HEK293 (cell line): ENCODE measurements around the gene OLFM2.

ENCODE experiments used
- CTCF ChIA-PET: fragments of 350-600 bp; formaldehyde crosslinking; extraction: SDS; loops from one replicate; lab custom pipeline; 2021; ENCODE audit warnings: antibody characterized with exemption; lab: Yijun Ruan, JAX
- POLR2A ChIA-PET: fragments of 300-600 bp; formaldehyde crosslinking; extraction: SDS; loops from one replicate; lab custom pipeline; 2020; ENCODE audit warnings: antibody characterized with exemption, inconsistent platforms; lab: Yijun Ruan, JAX
- H3K27ac ChIP-seq: fragments of 200-500 bp; sonication (Bioruptor generic); 2 replicates; pipeline ENCODE4 v1.5.1; 2014; ENCODE audit warnings: low read depth, low read length, control low read depth, inconsistent platforms; ENCODE audit errors: extremely low read depth
- H3K36me3 ChIP-seq, 2 experiments: fragments of 200-500 bp in 1 of 2; sonication (Bioruptor generic) in 1 of 2; 1 replicate in 1 of 2; 2 replicates in 1 of 2; pipeline ENCODE4 v1.5.1; 2014 to 2017; ENCODE audit warnings: inconsistent platforms in 2 of 2, low read length in 2 of 2; ENCODE audit not compliant: control insufficient read depth in 2 of 2, insufficient read depth in 1 of 2
- H3K4me1 ChIP-seq: fragments of 200-500 bp; sonication (Bioruptor generic); 2 replicates; pipeline ENCODE4 v1.5.1; 2014; ENCODE audit warnings: mild to moderate bottlenecking, low read length, inconsistent platforms; ENCODE audit not compliant: control insufficient read depth, insufficient read depth
- H3K4me3 ChIP-seq: 2 replicates; pipeline ENCODE4 v1.5.1; 2011; ENCODE audit warnings: low read depth, mild to moderate bottlenecking, control low read depth, low read length, moderate library complexity
- H3K9me3 ChIP-seq: fragments of 200-500 bp; sonication (Bioruptor generic); 2 replicates; pipeline ENCODE4 v1.5.1; 2014; ENCODE audit warnings: low read depth, low read length, inconsistent platforms; ENCODE audit not compliant: control insufficient read depth, insufficient read depth
- BCL11A ChIP-seq: fragments of 450-650 bp; formaldehyde crosslinking; IDR thresholded peaks from 2 replicates; pipeline ENCODE4 v1.5.1; 2016; ENCODE audit warnings: low read depth, missing biosample characterization, missing genetic modification characterization
- BCL11B ChIP-seq: fragments of 450-650 bp; formaldehyde crosslinking; IDR thresholded peaks from 2 replicates; pipeline ENCODE4 v1.5.1; 2016; ENCODE audit warnings: low read depth, missing biosample characterization, missing genetic modification characterization
- KLF8 ChIP-seq: fragments of 450-650 bp; formaldehyde crosslinking; IDR thresholded peaks from 2 replicates; pipeline ENCODE4 v1.5.1; 2016; ENCODE audit warnings: missing biosample characterization, missing genetic modification characterization
- SP3 ChIP-seq: fragments of 450-650 bp; formaldehyde crosslinking; IDR thresholded peaks from 2 replicates; pipeline ENCODE4 v1.5.1; 2016; ENCODE audit warnings: missing biosample characterization, missing genetic modification characterization
- ZFHX2 ChIP-seq: fragments of 450-650 bp; formaldehyde crosslinking; conservative IDR thresholded peaks from 2 replicates; pipeline ENCODE4 v1.5.1; 2016; ENCODE audit warnings: missing biosample characterization, missing genetic modification characterization
- ZNF114 ChIP-seq: fragments of 450-650 bp; formaldehyde crosslinking; IDR thresholded peaks from 2 replicates; pipeline ENCODE4 v1.5.0; 2017; ENCODE audit warnings: missing biosample characterization, missing genetic modification characterization
- ZNF169 ChIP-seq: fragments of 450-650 bp; formaldehyde crosslinking; IDR thresholded peaks from 2 replicates; pipeline ENCODE4 v1.5.1; 2016; ENCODE audit warnings: missing biosample characterization, missing genetic modification characterization
- ZNF280D ChIP-seq: fragments of 450-650 bp; formaldehyde crosslinking; IDR thresholded peaks from 2 replicates; pipeline ENCODE4 v1.5.1; 2016; ENCODE audit warnings: missing biosample characterization, missing genetic modification characterization
- ZNF394 ChIP-seq: fragments of 450-650 bp; formaldehyde crosslinking; IDR thresholded peaks from 2 replicates; pipeline ENCODE4 v1.5.1; 2016; ENCODE audit warnings: missing biosample characterization, missing genetic modification characterization, mild to moderate bottlenecking, moderate library complexity, borderline replicate concordance
- ZNF514 ChIP-seq: fragments of 450-650 bp; formaldehyde crosslinking; IDR thresholded peaks from 2 replicates; pipeline ENCODE4 v1.5.1; 2016; ENCODE audit warnings: missing biosample characterization, missing genetic modification characterization
- ZNF555 ChIP-seq: fragments of 450-650 bp; formaldehyde crosslinking; conservative IDR thresholded peaks from 2 replicates; pipeline ENCODE4 v1.5.1; 2017; ENCODE audit warnings: missing biosample characterization, mild to moderate bottlenecking, missing genetic modification characterization, inconsistent platforms
- ZNF558 ChIP-seq: fragments of 450-650 bp; formaldehyde crosslinking; IDR thresholded peaks from 2 replicates; pipeline ENCODE4 v1.5.1; 2016; ENCODE audit warnings: missing biosample characterization, missing genetic modification characterization
- ZSCAN5A ChIP-seq: fragments of 450-650 bp; formaldehyde crosslinking; IDR thresholded peaks from 2 replicates; pipeline ENCODE4 v1.5.1; 2016; ENCODE audit warnings: missing biosample characterization, missing genetic modification characterization

The OLFM2 gene

DNA sequence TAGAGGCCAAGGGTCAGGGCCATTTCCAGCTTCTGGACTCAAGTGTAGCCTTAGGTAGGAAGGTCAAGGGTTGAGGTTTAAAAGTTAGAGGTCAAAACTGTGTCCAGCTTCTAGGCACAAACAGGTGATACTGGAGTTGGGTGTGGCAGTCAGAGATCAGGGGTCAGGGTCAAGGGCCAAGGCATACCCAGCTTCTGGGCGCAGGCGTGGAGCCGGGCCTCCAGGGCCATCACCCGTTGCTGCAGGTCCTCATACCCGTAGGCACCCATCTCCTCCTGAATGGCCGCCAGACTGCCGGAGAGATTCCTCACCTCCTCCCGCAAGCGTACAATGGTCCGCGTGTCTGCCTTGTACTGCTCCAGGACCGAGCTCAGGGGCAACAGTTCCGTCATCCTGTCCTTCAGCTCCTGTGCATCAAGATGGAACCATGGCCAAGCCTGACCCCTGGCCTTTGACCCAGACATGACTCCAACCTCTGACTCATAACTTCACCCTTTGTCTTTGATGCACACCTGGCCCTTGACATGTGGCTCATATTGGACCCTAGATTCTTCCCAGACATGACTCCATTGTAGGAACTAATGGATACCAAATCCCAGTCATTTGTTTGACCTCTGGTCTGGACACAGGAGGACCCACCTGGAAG lies 79.1 kb downstream of the OLFM2 start:
- H3K36me3 ChIP-seq, result peaks cover 0 to 4% of the 10 kb centered on the region in 2 experiments; a peak in 1 of 3 replicates
- POLR2A ChIA-PET, result no interaction called here
- no peak overlapping the region for H3K27ac ChIP-seq
- H3K4me1 ChIP-seq, result no peaks in the 10 kb centered on the region
- no peak overlapping the region for H3K4me3 ChIP-seq
- H3K9me3 ChIP-seq, result no peaks in the 10 kb centered on the region
- TF ChIP-seq BCL11A (peak; percentile 32; the same call in 1 of the 2 replicates), KLF8 (tag by site-specific recombination) (no peak), BCL11B (tag by site-specific recombination) (0 out of 2 replicates have a peak, but pooled peaks have one; percentile 53)
- TF ChIP-seq, all 188 proteins: peak for 2
- CTCF ChIA-PET, result no interaction called here

DNA sequence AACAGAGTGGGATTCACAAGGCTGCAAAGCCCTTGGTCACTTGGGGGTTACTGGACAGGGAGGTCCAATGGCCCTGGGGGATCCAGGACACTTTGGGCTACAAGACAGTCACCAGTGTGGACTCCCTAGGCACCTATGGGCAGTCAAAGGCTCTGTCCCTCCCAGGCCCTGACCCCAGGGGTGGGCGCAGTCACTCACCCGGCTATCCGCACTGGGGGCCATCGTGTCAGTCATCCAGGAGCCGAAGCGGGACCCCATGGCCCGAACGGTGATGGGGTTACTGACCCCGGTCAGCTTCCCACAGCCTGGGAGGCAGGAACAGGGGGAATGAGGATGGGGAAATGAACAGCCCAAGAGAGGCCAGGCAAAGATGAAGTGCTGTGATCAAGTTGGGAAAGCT lies 79.7 kb downstream of the OLFM2 start:
- ChIA-PET POLR2A (no interaction called here), CTCF (no interaction called here)
- Histone ChIP-seq H3K4me3 (no peak overlapping the region), H3K4me1 (no peaks in the 10 kb centered on the region), H3K27ac (no peak overlapping the region), H3K36me3 (peaks cover 0 to 6% of the 10 kb centered on the region in 2 experiments; a peak in 1 of 3 replicates), H3K9me3 (no peaks in the 10 kb centered on the region)
- TF ChIP-seq ZNF514 (tag by site-specific recombination) (no peak), ZNF280D (tag by site-specific recombination) (no peak)

DNA sequence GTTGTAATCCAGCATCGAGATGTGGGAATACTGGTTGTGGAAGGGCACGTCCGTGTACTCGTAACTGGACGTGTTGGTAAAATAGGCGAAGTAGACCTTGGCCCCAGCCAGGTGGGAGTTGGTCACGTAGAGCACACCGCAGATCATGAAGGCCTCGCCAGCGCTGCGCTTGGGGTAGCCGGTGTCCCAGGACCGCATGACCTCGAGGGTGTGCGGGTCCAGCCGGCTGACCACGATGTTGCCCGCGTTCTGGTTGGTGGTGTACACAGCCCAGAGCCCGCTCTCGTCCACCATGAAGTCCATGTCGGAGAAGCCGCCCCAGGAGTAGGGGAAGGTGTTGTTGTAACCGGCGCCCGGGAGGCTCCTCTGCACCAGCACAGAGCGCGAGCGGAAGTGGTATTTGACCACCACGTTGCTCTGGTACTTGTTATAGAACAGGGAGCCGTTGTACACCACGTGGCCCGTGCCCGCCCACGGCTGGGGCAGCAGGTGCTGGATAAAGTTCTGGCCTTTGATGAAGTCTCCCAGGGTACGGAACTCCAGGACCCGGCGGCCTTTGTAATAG lies 82.0 kb downstream of the OLFM2 start:
- Histone ChIP-seq H3K4me1 (no peaks in the 10 kb centered on the region), H3K4me3 (no peak overlapping the region), H3K9me3 (no peaks in the 10 kb centered on the region), H3K27ac (no peak overlapping the region), H3K36me3 (peaks cover 0 to 18% of the 10 kb centered on the region in 2 experiments; a peak in 1 of 3 replicates)
- TF ChIP-seq ZNF394 (tag by site-specific recombination) (no peak), ZNF169 (no peak), ZNF555 (tag by site-specific recombination) (no peak), SP3 (no peak), ZSCAN5A (tag by site-specific recombination) (no peak)
- CTCF ChIA-PET, result no interaction called here
- POLR2A ChIA-PET, result no interaction called here

GRCh38 chr19:9850235-9850959 lies 85.9 kb downstream of the OLFM2 start:
- no peak for TF ChIP-seq ZNF114 (tag by site-specific recombination)
- peak; percentile 28; the same call in 1 of the 2 replicates for TF ChIP-seq ZFHX2 (tag by site-specific recombination)
- TF ChIP-seq ZNF558 (tag by site-specific recombination), result no peak
- POLR2A ChIA-PET, result no interaction called here
- Histone ChIP-seq H3K4me3 (no peak overlapping the region), H3K4me1 (no peaks in the 10 kb centered on the region), H3K36me3 (peaks cover 0 to 54% of the 10 kb centered on the region in 2 experiments; a peak in 2 of 3 replicates), H3K9me3 (no peaks in the 10 kb centered on the region), H3K27ac (no peak overlapping the region)
- CTCF ChIA-PET, result interaction anchor here (0.5 to 0.6 kb wide), 3 partner anchors 25 to 1036 kb away, joined by 3 to 7 read pairs (median 3); no protein-coding TSS in a partner anchor
